SK-N-SH (cell line): ENCODE measurements around the gene SCN8A.
A peak's percentile ranks its signal among the peaks of the same experiment; 100 is the strongest.

Experiments used
- CHD2 ChIP-seq: fragments of 150-350 bp; IDR thresholded peaks from 2 replicates; pipeline ENCODE4 v1.6.1; 2018; ENCODE audit warnings: low read length; ENCODE audit not compliant: partially characterized antibody
- CTCF ChIP-seq: fragments of 200-600 bp; sonication (generic); IDR thresholded peaks from 2 replicates; pipeline ENCODE4 v1.6.1; 2017; ENCODE audit warnings: antibody characterized with exemption, mild to moderate bottlenecking, moderate library complexity
- EZH2phosphoT487 ChIP-seq: fragments of 200-600 bp; sonication (generic); IDR thresholded peaks from 2 replicates; pipeline ENCODE4 v1.6.1; 2017; ENCODE audit warnings: low read depth, mixed run types, mild to moderate bottlenecking, antibody characterized with exemption, moderate library complexity, borderline replicate concordance
- GABPA ChIP-seq: IDR thresholded peaks from 2 replicates; pipeline ENCODE4 v1.4.0; 2012; ENCODE audit warnings: low read depth, mild to moderate bottlenecking
- GATA2 ChIP-seq: sonication (generic); formaldehyde crosslinking; IDR thresholded peaks from 2 replicates; pipeline ENCODE4 v1.5.0; 2020; ENCODE audit warnings: mild to moderate bottlenecking, missing genetic modification reagents
- MXI1 ChIP-seq: IDR thresholded peaks from 2 replicates; pipeline ENCODE4 v1.6.1; 2012; ENCODE audit warnings: mild to moderate bottlenecking, low read depth, low read length, improper control_type of control experiment
- RAD21 ChIP-seq: IDR thresholded peaks from 2 replicates; pipeline ENCODE4 v1.6.1; 2012; ENCODE audit warnings: mild to moderate bottlenecking, low read length
- REST ChIP-seq: IDR thresholded peaks from 2 replicates; pipeline ENCODE4 v1.6.1; 2012; ENCODE audit warnings: mild to moderate bottlenecking, low read depth, low read length, moderate library complexity
- RFX5 ChIP-seq: IDR thresholded peaks from 2 replicates; pipeline ENCODE4 v1.6.1; 2012; ENCODE audit warnings: mild to moderate bottlenecking, improper control_type of control experiment, low read length
- SIN3A ChIP-seq: IDR thresholded peaks from 2 replicates; pipeline ENCODE4 v1.6.1; 2012; ENCODE audit warnings: low read depth, mild to moderate bottlenecking, low read length, moderate library complexity, borderline replicate concordance
- TAF1 ChIP-seq: IDR thresholded peaks from 2 replicates; pipeline ENCODE4 v1.6.1; 2012; ENCODE audit warnings: low read depth, mild to moderate bottlenecking, low read length, moderate library complexity, borderline replicate concordance

- TF ChIP-seq MXI1: no peak
- no peak for TF ChIP-seq CTCF
- TF ChIP-seq EZH2phosphoT487: no peak
- peak; percentile 40; the same call in 1 of the 2 replicates for TF ChIP-seq GATA2 (CRISPR knock-in tag)
- no peak for TF ChIP-seq SIN3A
- no peak for TF ChIP-seq REST
- TF ChIP-seq TAF1: no peak
- TF ChIP-seq RAD21: no peak
- no peak for TF ChIP-seq GABPA
- TF ChIP-seq RFX5: no peak
- TF ChIP-seq CHD2: no peak
Measured at GRCh38 chr12:51845482-51845881, 254.4 kb downstream of the SCN8A start.
